ENCODE results near the gene CBR4. TPM values are rescaled to one million over a fixed set of nuclear protein-coding genes. Genes with fewer than 3 reads are reported as not detected.

CBR4 gene
- total and polyA plus RNA-seq, 10 donors: 7.5 to 33.4 (median 21.3) TPM

- 70 to 85% (median 83%) methylated on average over 6 of the region's 6 CpGs for WGBS, 5 donors
- TF ChIP-seq POLR2A (IDR thresholded peaks at IDR 0.05) (no peak), POLR2AphosphoS5 (IDR thresholded peaks at IDR 0.05) (no peak)
- TF ChIP-seq, protein P1, sequence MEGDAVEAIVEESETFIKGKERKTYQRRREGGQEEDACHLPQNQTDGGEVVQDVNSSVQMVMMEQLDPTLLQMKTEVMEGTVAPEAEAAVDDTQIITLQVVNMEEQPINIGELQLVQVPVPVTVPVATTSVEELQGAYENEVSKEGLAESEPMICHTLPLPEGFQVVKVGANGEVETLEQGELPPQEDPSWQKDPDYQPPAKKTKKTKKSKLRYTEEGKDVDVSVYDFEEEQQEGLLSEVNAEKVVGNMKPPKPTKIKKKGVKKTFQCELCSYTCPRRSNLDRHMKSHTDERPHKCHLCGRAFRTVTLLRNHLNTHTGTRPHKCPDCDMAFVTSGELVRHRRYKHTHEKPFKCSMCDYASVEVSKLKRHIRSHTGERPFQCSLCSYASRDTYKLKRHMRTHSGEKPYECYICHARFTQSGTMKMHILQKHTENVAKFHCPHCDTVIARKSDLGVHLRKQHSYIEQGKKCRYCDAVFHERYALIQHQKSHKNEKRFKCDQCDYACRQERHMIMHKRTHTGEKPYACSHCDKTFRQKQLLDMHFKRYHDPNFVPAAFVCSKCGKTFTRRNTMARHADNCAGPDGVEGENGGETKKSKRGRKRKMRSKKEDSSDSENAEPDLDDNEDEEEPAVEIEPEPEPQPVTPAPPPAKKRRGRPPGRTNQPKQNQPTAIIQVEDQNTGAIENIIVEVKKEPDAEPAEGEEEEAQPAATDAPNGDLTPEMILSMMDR (IDR thresholded peaks at IDR 0.05 in 8 of 11, conservative IDR thresholded peaks at IDR 0.05 in 3 of 11): no peak
- no peaks in the 10 kb centered on the region for H3K4me1 ChIP-seq
- no peaks in the 10 kb centered on the region for H3K9me3 ChIP-seq
- DNase-seq: no peak
- no peaks in the 10 kb centered on the region for H3K27me3 ChIP-seq (replicated peaks in 1 of 7)
- H3K4me3 ChIP-seq: no peak overlapping the region
- no peak overlapping the region for H3K27ac ChIP-seq
- no peaks in the 10 kb centered on the region for H3K36me3 ChIP-seq
- intact Hi-C loops (cut with DNase I; ENCODE audit: low total_unique reads): no loop called here
Measured at GRCh38 chr4:169054879-169055278, 44.8 kb upstream of the CBR4 start.

DNA sequence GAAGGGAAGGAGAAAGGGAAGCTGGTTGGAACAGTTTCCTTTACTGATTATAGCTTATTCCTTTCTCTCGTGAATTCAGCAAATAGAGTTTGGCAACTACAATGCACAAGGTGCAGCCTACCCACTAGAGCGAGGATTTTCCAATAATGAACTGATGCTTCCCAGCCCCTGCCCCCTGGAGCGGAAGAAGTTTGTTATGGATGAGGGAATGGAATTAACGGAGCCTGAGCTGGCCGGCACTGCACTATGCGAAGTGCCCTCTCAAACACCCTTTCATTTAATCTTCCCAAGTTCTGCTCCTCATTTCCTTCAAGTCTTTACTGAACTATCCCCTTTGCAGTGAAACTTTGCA is 42.5 kb upstream of the CBR4 start:
- no peaks in the 10 kb centered on the region for H3K9me3 ChIP-seq
- DNase-seq: no peak
- H3K27me3 ChIP-seq (replicated peaks in 1 of 7): no peaks in the 10 kb centered on the region
- no peaks in the 10 kb centered on the region for H3K4me1 ChIP-seq
- TF ChIP-seq, protein P1 (IDR thresholded peaks at IDR 0.05 in 8 of 11, conservative IDR thresholded peaks at IDR 0.05 in 3 of 11): no peak
- TF ChIP-seq POLR2AphosphoS5 (IDR thresholded peaks at IDR 0.05) (no peak), POLR2A (IDR thresholded peaks at IDR 0.05) (no peak)
- intact Hi-C loops (cut with DNase I; ENCODE audit: low total_unique reads): no loop called here
- H3K36me3 ChIP-seq: no peaks in the 10 kb centered on the region
- H3K4me3 ChIP-seq: no peak overlapping the region
- 88 to 94% (median 90%) methylated on average over 6 of the region's 6 CpGs for WGBS, 5 donors
- no peak overlapping the region for H3K27ac ChIP-seq

DNA sequence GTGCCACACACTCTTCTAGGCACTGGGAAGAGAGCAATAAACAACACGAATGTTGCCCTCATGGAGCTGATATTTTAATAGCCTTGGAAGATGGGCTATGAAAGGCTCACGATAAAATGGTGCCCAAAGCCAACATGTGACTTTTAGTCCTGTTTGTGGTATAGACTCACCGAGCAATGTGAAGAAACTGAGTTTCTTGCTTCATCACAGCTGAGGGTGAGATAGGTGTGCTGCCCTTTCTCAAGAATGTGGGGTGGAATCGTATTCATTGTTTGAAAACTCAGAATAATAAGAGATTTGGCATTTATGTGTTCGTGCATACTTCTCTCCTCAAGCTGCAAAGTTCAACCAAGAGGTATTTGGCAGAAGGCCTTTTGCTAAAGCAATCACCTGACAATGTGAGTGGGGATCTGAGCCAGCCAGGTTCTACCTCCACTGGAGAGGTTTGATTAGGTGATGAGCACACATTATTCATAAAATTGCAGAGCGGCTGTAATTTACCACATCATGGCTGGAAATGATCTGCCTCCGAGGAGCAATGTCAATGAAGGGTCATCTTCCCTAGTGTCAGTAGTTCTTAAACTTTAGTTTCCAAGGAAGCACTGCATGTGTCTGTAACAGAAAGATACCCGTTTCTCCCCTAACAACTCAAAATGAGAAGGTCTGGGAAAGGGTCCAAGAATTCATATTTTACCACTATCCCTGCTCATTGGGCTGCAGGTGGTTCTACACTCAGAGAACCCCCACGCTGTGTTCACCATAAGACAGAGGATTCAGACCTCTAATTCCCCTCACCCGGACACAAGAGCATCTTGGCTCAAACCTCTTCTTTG is 41.9 kb upstream of the CBR4 start:
- intact Hi-C loops (cut with DNase I; ENCODE audit: low total_unique reads): no loop called here
- H3K36me3 ChIP-seq: no peaks in the 10 kb centered on the region
- no peak for DNase-seq
- H3K4me1 ChIP-seq: no peaks in the 10 kb centered on the region
- 84 to 91% (median 85%) methylated on average over 10 of the region's 10 CpGs for whole genome bisulfite sequencing, 5 donors
- no peak for TF ChIP-seq POLR2AphosphoS5 (IDR thresholded peaks at IDR 0.05)
- no peak for TF ChIP-seq POLR2A (IDR thresholded peaks at IDR 0.05)
- TF ChIP-seq, protein P1 (IDR thresholded peaks at IDR 0.05 in 8 of 11, conservative IDR thresholded peaks at IDR 0.05 in 3 of 11): no peak
- no peak overlapping the region for H3K4me3 ChIP-seq
- no peaks in the 10 kb centered on the region for H3K9me3 ChIP-seq
- H3K27me3 ChIP-seq (replicated peaks in 1 of 7): no peaks in the 10 kb centered on the region
- H3K27ac ChIP-seq: no peak overlapping the region

GRCh38 chr4:169050881-169051760 is 41.1 kb upstream of the CBR4 start:
- no peaks in the 10 kb centered on the region for H3K4me1 ChIP-seq
- no peaks in the 10 kb centered on the region for H3K36me3 ChIP-seq
- TF ChIP-seq, protein P1 (IDR thresholded peaks at IDR 0.05 in 8 of 11, conservative IDR thresholded peaks at IDR 0.05 in 3 of 11): no peak
- TF ChIP-seq POLR2AphosphoS5 (IDR thresholded peaks at IDR 0.05) (no peak), POLR2A (IDR thresholded peaks at IDR 0.05) (no peak)
- no peak overlapping the region for H3K4me3 ChIP-seq
- H3K27me3 ChIP-seq (replicated peaks in 1 of 7): no peaks in the 10 kb centered on the region
- no peaks in the 10 kb centered on the region for H3K9me3 ChIP-seq
- no peak overlapping the region for H3K27ac ChIP-seq
- WGBS, 5 donors: 85 to 89% (median 87%) methylated on average over 9 of the region's 9 CpGs
- intact Hi-C loops (cut with DNase I; ENCODE audit: low total_unique reads): no loop called here
- no peak for DNase-seq

Measured in spleen (tissue), 11 donors.